Measurements from ENCODE around the gene RPA1. TPM values are rescaled to one million over a fixed set of nuclear protein-coding genes. Genes with fewer than 3 reads are reported as not detected.
"Not testable (repeated sequence)": the region's sequence is repeated elsewhere in the genome, so short reads cannot be mapped to it uniquely, and the experiment has no call there.

Gene RPA1
- total RNA-seq, 2 experiments from 2014 or later: 176 to 186 TPM

- Mint-ChIP-seq H3K9me3 (no peaks in the 10 kb centered on the region), H3K36me3 (ENCODE audit: low read depth) (peaks cover 26% of the 10 kb centered on the region), H3K27ac (no peak overlapping the region), H3K27me3 (no peaks in the 10 kb centered on the region), H3K4me1 (peaks cover 3% of the 10 kb centered on the region), H3K4me3 (no peak overlapping the region)
- no peak for DNase-seq
- CTCF ChIA-PET: interaction anchor here (1.0 to 1.5 kb wide), 4 partner anchors 13 to 432 kb away, joined by 3 to 7 read pairs (median 4); no protein-coding TSS in a partner anchor
- POLR2A ChIA-PET: interaction anchor here (1.8 kb wide), 1 partner anchor 33 kb away, joined by 5 read pairs; the partner anchor contains the start of genes RPA1 and SMYD4
Measured at GRCh38 chr17:1797323-1797722, 32.5 kb upstream of the RPA1 start.

DNA sequence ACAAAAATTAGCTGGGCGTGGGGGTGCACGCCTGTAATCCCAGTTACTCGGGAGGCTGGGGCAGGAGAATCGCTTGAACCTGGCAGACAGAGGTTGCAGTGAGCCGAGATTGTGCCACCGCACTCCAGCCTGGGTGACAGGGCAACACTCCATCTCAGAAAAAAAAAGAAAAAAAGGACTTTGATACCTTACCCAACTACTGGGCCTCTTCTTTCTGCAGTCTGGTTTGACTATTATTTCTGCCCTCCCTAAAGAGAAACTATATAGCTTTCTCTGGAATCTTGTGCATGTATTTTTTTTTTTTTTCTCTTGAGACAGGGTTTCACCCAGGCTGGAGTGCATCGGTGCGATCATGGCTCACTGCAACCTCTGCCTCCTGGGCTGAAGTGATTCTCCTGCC, 32.0 kb upstream of the RPA1 start:
- CTCF ChIA-PET: interaction anchor here (1.2 to 1.5 kb wide), 2 partner anchors 67 to 432 kb away, joined by 3 to 4 read pairs; no protein-coding TSS in a partner anchor
- POLR2A ChIA-PET: interaction anchor here (1.8 kb wide), 1 partner anchor 32 kb away, joined by 5 read pairs; the partner anchor contains the start of genes RPA1 and SMYD4
- not testable (repeated sequence) for H3K4me3 Mint-ChIP-seq, H3K4me1 Mint-ChIP-seq, H3K27ac Mint-ChIP-seq, DNase-seq, H3K9me3 Mint-ChIP-seq, H3K27me3 Mint-ChIP-seq
- H3K36me3 Mint-ChIP-seq (ENCODE audit: low read depth): peaks cover 26% of the 10 kb centered on the region

- ChIA-PET CTCF (interaction anchor here (1.1 to 1.2 kb wide), 2 partner anchors 15 to 151 kb away, joined by 3 to 4 read pairs; partner anchors contain the start of gene RILP), POLR2A (interaction anchor here (0.8 to 1.1 kb wide), 2 partner anchors 23 to 30 kb away, joined by 3 to 5 read pairs; no protein-coding TSS in a partner anchor)
- Mint-ChIP-seq H3K36me3 (ENCODE audit: low read depth) (peaks cover 34% of the 10 kb centered on the region), H3K27ac (no peak overlapping the region), H3K4me3 (no peak overlapping the region), H3K9me3 (no peaks in the 10 kb centered on the region), H3K27me3 (no peaks in the 10 kb centered on the region), H3K4me1 (peaks cover 3% of the 10 kb centered on the region)
- no peak for DNase-seq
Measured at GRCh38 chr17:1800240-1800639, 29.6 kb upstream of the RPA1 start.

- Mint-ChIP-seq H3K27ac (no peak overlapping the region), H3K4me3 (no peak overlapping the region), H3K27me3 (no peaks in the 10 kb centered on the region), H3K36me3 (ENCODE audit: low read depth) (peaks cover 34% of the 10 kb centered on the region), H3K9me3 (no peaks in the 10 kb centered on the region), H3K4me1 (peaks cover 3% of the 10 kb centered on the region)
- ChIA-PET POLR2A (interaction anchor here (1.1 kb wide), 1 partner anchor 31 kb away, joined by 5 read pairs; no protein-coding TSS in a partner anchor), CTCF (no interaction called here)
- no peak for DNase-seq
Measured at GRCh38 chr17:1800712-1801111, 29.1 kb upstream of the RPA1 start.

- no peaks in the 10 kb centered on the region for H3K27me3 Mint-ChIP-seq
- DNase-seq: no peak
- POLR2A ChIA-PET: no interaction called here
Measured at GRCh38 chr17:1802429-1802828, 27.4 kb upstream of the RPA1 start.

GRCh38 chr17:1803280-1803679, 26.5 kb upstream of the RPA1 start:
- Mint-ChIP-seq H3K27me3 (no peaks in the 10 kb centered on the region), H3K36me3 (ENCODE audit: low read depth) (peaks cover 28% of the 10 kb centered on the region), H3K9me3 (no peaks in the 10 kb centered on the region), H3K27ac (no peak overlapping the region), H3K4me1 (no peaks in the 10 kb centered on the region), H3K4me3 (no peak overlapping the region)
- DNase-seq: no peak
- ChIA-PET POLR2A (no interaction called here), CTCF (interaction anchor here (0.8 kb wide), 1 partner anchor 154 kb away, joined by 4 read pairs; the partner anchor contains the start of gene RILP)

More at GRCh38 chr17:1802429-1802828, 27.4 kb upstream of the RPA1 start:
- H3K27ac Mint-ChIP-seq: no peak overlapping the region
- H3K36me3 Mint-ChIP-seq (ENCODE audit: low read depth): peaks cover 30% of the 10 kb centered on the region
- no peaks in the 10 kb centered on the region for H3K4me1 Mint-ChIP-seq
- no peak overlapping the region for H3K4me3 Mint-ChIP-seq
- H3K9me3 Mint-ChIP-seq: no peaks in the 10 kb centered on the region
- CTCF ChIA-PET: interaction anchor here (1.2 kb wide), 1 partner anchor 81 kb away, joined by 5 read pairs; no protein-coding TSS in a partner anchor

- H3K27ac Mint-ChIP-seq: no peak overlapping the region
- ChIA-PET POLR2A (no interaction called here), CTCF (no interaction called here)
- H3K36me3 Mint-ChIP-seq (ENCODE audit: low read depth): peaks cover 29% of the 10 kb centered on the region
- no peaks in the 10 kb centered on the region for H3K9me3 Mint-ChIP-seq
- H3K27me3 Mint-ChIP-seq: no peaks in the 10 kb centered on the region
- no peak overlapping the region for H3K4me3 Mint-ChIP-seq
- DNase-seq: no peak
- H3K4me1 Mint-ChIP-seq: no peaks in the 10 kb centered on the region
Measured at GRCh38 chr17:1807890-1808289, 21.9 kb upstream of the RPA1 start.

DNA sequence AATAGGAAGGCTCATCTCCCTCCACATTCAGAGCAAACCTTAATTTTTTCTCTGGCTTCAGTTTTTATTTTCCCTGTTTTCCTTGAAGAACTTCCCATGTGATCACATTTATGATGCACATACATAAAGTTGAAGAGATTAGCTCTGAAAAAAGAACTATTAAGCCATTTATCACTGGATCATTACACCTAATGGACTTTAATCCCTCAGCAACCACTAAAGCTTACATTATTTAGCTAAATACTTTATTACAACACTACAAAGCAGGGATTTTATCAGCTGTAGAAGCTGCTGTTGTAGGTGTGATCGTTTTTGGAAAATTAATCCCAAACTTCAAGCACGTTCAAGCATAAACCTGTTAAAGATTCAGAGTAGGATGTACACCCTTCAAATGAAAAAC, 21.2 kb upstream of the RPA1 start:
- no peaks in the 10 kb centered on the region for H3K9me3 Mint-ChIP-seq
- CTCF ChIA-PET: no interaction called here
- no peak overlapping the region for H3K27ac Mint-ChIP-seq
- peaks cover 29% of the 10 kb centered on the region for H3K36me3 Mint-ChIP-seq (ENCODE audit: low read depth)
- no peak overlapping the region for H3K4me3 Mint-ChIP-seq
- POLR2A ChIA-PET: interaction anchor here (1.0 kb wide), 1 partner anchor 92 kb away, joined by 3 read pairs; no protein-coding TSS in a partner anchor
- DNase-seq: no peak
- no peaks in the 10 kb centered on the region for H3K27me3 Mint-ChIP-seq
- H3K4me1 Mint-ChIP-seq: no peaks in the 10 kb centered on the region

DNA sequence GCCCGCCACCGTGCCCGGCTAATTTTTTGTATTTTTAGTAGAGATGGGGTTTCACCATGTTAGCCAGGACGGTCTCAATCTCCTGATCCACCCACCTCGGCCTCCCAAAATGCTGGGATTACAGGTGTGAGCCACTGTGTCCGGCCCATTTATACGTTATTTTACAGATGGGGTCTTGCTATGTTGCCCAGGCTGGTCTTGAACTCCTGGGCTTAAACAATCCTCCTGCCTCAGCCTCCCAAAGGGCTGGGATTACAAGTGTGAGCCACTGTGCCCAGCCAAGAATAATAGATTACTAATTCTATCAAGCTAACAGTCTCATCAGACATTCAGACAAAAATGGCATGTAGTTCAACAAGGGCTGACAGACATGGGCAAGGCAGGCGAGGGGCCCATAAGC, 20.0 kb upstream of the RPA1 start:
- H3K27me3 Mint-ChIP-seq, H3K9me3 Mint-ChIP-seq, DNase-seq, H3K27ac Mint-ChIP-seq, CTCF ChIA-PET, H3K4me3 Mint-ChIP-seq, H3K4me1 Mint-ChIP-seq: not testable (repeated sequence)
- POLR2A ChIA-PET: interaction anchor here (0.7 kb wide), 1 partner anchor 221 kb away, joined by 3 read pairs; no protein-coding TSS in a partner anchor
- H3K36me3 Mint-ChIP-seq (ENCODE audit: low read depth): peaks cover 23% of the 10 kb centered on the region

- Mint-ChIP-seq H3K27ac (no peak overlapping the region), H3K9me3 (no peaks in the 10 kb centered on the region), H3K36me3 (ENCODE audit: low read depth) (peaks cover 20% of the 10 kb centered on the region), H3K4me3 (no peak overlapping the region), H3K4me1 (no peaks in the 10 kb centered on the region), H3K27me3 (no peaks in the 10 kb centered on the region)
- CTCF ChIA-PET: interaction anchor here (1.4 kb wide), 1 partner anchor 12 kb away, joined by 7 read pairs; no protein-coding TSS in a partner anchor
- DNase-seq: no peak
- POLR2A ChIA-PET: no interaction called here
Measured at GRCh38 chr17:1810450-1811103, 19.2 kb upstream of the RPA1 start.

DNA sequence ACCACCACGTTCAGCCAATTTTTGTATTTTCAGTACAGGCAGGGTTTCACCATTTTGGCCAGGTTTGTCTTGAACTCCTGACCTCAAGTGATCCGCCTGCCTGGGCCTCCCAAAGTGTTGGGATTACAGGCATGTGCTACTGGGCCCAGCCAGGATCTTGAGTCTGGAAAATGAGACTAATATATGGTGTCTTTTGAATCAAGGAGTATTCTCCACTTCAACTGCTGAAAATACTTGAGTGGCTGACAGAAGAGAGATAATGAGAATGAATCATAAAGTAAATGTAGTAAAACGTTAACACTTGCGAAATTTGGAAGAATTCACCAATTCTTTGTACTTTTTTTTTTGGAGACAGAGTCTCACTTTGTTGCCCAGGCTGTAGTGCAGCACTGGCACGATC, 16.7 kb upstream of the RPA1 start:
- H3K9me3 Mint-ChIP-seq: no peaks in the 10 kb centered on the region
- CTCF ChIA-PET: no interaction called here

GRCh38 chr17:1820528-1821252, 9.1 kb upstream of the RPA1 start:
- Mint-ChIP-seq H3K27me3 (no peaks in the 10 kb centered on the region), H3K4me1 (peaks cover 26% of the 10 kb centered on the region), H3K4me3 (no peak overlapping the region), H3K27ac (no peak overlapping the region), H3K36me3 (ENCODE audit: low read depth) (peaks cover 43% of the 10 kb centered on the region), H3K9me3 (no peaks in the 10 kb centered on the region)
- DNase-seq: no peak
- CTCF ChIA-PET: no interaction called here
- POLR2A ChIA-PET: interaction anchor here (1.6 kb wide), 1 partner anchor 9 kb away, joined by 5 read pairs; the partner anchor contains the start of genes RPA1 and SMYD4

More for the DNA sequence above, 16.7 kb upstream of the RPA1 start:
- H3K27me3 Mint-ChIP-seq: no peaks in the 10 kb centered on the region
- H3K27ac Mint-ChIP-seq: no peak overlapping the region
- no peak overlapping the region for H3K4me3 Mint-ChIP-seq
- H3K36me3 Mint-ChIP-seq (ENCODE audit: low read depth): peaks cover 24% of the 10 kb centered on the region
- H3K4me1 Mint-ChIP-seq: no peaks in the 10 kb centered on the region
- POLR2A ChIA-PET: no interaction called here
- DNase-seq: no peak

DNA sequence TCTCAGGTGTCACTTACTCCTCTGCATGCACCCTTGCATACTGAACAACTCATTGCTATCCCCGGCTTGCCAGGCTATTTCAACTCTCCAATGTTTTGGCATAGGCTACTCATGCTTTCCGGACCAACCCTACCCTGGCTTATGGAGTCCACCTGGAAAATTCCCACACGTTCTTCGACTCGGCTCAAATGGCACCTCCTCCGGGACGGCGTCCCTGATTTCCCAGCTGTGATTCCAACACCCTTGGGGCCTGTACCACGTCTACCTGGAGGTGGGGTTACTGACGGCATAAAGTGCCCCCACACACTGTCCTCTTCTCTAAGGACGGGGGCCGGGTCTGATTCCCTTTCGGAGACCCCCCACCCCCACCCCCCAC, 601 bp upstream of the RPA1 start:
- peak overlapping the region; percentile 96 for H3K4me3 Mint-ChIP-seq
- POLR2A ChIA-PET: interaction anchor here (0.5 to 3.1 kb wide), 23 partner anchors 8 to 507 kb away, joined by 3 to 46 read pairs (median 5); partner anchors contain the start of genes INPP5K, RILP, TSR1 and WDR81
- peaks cover 49% of the 10 kb centered on the region for H3K36me3 Mint-ChIP-seq (ENCODE audit: low read depth)
- peaks cover 67% of the 10 kb centered on the region for H3K4me1 Mint-ChIP-seq
- no peak for DNase-seq
- H3K27me3 Mint-ChIP-seq: no peaks in the 10 kb centered on the region
- H3K9me3 Mint-ChIP-seq: no peaks in the 10 kb centered on the region
- CTCF ChIA-PET: interaction anchor here (0.6 to 1.5 kb wide), 4 partner anchors 36 to 520 kb away, joined by 3 to 5 read pairs (median 3); partner anchors contain the start of gene WDR81
- H3K27ac Mint-ChIP-seq: peak overlapping the region; percentile 63
